Kidney epithelial cell (primary cell): ENCODE measurements around the gene FUBP3. TPM values are rescaled to one million over a fixed set of nuclear protein-coding genes. Genes with fewer than 3 reads are reported as not detected.
A peak's percentile ranks its signal among the peaks of the same experiment; 100 is the strongest.

Experiments
- DNase-seq: peaks from one replicate; pipeline ENCODE4 v3.0.0-alpha.2; 2010; ENCODE audit warnings: low read depth
- H3K27me3 ChIP-seq: 2 replicates; pipeline ENCODE4 v1.6.0; 2011; ENCODE audit warnings: low read length; ENCODE audit not compliant: control insufficient read depth, insufficient read depth
- H3K36me3 ChIP-seq: 2 replicates; pipeline ENCODE4 v1.5.1; 2011; ENCODE audit warnings: low read length; ENCODE audit not compliant: control insufficient read depth, insufficient read depth
- H3K4me3 ChIP-seq: 2 replicates; pipeline ENCODE4 v1.5.1; 2011; ENCODE audit warnings: low read depth, mild to moderate bottlenecking, control low read depth, low read length
- CTCF ChIP-seq: IDR thresholded peaks from 2 replicates; pipeline ENCODE4 v1.5.1; 2011; ENCODE audit warnings: mild to moderate bottlenecking, moderate library complexity, low read length, control low read depth, inconsistent platforms; ENCODE audit not compliant: insufficient read depth, poor library complexity, severe bottlenecking
- total RNA-seq: library from RNA; depleted of rRNA; stranded (reverse); fragments of >200 nt; gene quantifications from 2 replicates; pipeline ENCODE4 v1.2.3, GENCODE V29; 2015

The FUBP3 gene
- total RNA-seq, result 40.5 and 49.5 TPM in 2 replicates

DNA sequence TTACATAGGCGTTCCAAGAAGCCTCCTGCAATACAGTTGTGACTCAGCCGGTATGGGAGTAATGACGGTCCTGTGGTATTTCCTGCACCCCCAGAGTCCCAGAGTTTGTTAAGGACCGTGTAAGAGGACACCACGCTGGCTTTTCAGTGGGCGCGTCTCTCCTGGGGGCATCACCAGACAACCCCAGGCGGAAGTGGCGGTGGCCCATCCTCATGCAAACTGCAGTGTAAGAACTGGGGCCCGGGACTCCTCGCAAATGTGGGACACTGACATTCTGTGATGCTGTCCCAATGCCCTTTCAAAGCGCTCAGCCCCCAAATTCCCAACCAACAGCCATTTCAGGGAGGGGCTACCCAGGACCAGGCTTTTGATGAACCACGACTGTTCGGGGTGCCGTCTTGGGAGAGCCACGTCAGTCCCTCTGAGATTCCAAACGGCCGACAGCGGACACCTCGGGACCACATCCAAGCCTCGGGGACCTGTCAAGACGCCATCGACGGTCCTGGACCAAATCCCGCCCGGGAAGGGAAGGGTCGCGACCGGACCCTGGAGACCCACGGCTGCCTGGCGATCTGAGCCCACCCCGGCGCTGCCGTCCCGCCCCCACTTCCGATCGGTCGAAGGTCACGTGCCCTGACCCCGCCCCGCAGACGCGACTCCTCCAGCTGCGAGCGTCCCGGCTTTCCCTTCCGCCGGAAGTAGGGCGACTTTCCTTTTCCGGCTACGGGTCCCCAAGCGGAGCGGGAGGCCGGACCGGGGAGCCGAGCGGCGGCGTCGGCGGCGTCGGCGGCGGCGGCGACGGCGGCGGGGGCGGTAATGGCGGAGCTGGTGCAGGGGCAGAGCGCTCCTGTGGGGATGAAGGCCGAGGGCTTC lies at the start of gene FUBP3:
TSS of gene FUBP3 (plus strand) at position 713 of the 873 bp plus-strand sequence. CDS start at position 817, 104 bp downstream.
- DNase-seq, result peak; percentile 64
- Histone ChIP-seq H3K27me3 (no peaks in the 10 kb centered on the region), H3K36me3 (no peaks in the 10 kb centered on the region), H3K4me3 (peak within 1 kb of the TSS; percentile 94)
- no peak for TF ChIP-seq CTCF

GRCh38 chr9:130530938-130531337 lies 48.4 kb upstream of the FUBP3 start:
- no peak for DNase-seq
- TF ChIP-seq CTCF, result no peak
- Histone ChIP-seq H3K27me3 (peaks cover 24% of the 10 kb centered on the region), H3K4me3 (no peak overlapping the region), H3K36me3 (no peaks in the 10 kb centered on the region)

DNA sequence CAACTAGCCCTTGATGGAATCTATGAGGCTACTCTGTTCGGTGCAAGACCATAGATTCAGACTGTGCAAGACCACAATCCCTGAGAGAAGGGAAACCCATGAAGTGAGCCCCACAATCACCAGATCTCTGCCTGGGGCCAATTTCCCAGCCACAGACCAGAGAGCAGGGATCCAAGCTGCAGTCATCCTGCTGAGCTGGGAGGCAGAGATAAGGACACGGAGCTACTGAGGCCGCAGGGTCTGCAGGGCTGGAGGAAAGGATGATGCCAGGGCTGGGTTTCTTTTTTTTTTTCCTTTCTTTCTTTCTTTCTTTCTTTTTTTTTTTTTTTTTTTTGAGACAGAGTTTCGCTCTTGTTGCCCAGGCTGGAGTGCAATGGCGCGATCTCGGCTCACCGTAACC lies 47.7 kb upstream of the FUBP3 start:
- peaks cover 25% of the 10 kb centered on the region for H3K27me3 ChIP-seq
- DNase-seq, result no peak
- H3K36me3 ChIP-seq, result no peaks in the 10 kb centered on the region
- TF ChIP-seq CTCF, result no peak
- no peak overlapping the region for H3K4me3 ChIP-seq

- no peak for DNase-seq
- TF ChIP-seq CTCF, result no peak
- no peaks in the 10 kb centered on the region for H3K36me3 ChIP-seq
- peaks cover 30% of the 10 kb centered on the region for H3K27me3 ChIP-seq
- no peak overlapping the region for H3K4me3 ChIP-seq
These were observed 46.8 kb upstream of the FUBP3 start for GRCh38 chr9:130532426-130533080.

DNA sequence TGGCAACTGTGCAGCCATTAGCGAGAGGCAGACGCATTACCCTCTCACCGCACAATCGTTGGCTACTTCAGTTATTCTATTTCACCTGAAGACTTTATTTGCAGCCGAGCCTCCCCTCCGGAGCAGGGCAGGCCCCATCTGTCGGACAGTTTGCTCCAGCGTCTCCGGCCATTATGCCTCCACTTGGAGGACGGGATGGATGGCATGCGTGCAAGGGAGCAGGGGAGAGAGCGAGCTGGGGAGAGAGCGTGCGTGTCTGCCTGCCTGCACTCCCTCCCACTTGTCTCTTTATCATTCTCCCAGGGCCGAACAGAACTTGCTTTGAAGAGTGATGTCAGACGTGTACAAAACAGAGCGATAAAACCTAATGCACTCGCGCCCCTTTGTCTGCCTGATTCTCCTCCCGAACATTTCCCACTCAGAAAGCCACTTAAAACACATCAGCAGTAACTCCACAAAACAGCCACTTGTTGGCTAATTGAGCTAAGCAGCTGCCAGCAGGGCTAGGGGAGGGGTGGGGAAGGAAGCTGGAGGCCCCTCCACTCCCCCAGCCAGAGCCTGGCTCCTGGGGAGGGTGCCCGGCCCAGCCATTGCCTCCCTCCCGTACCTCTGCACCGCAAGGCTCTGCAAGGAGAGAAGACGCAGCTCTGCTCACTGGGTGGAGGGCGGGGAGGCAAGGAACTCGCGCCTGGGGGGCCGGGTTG lies 43.4 kb upstream of the FUBP3 start:
- Histone ChIP-seq H3K36me3 (no peaks in the 10 kb centered on the region), H3K4me3 (peak overlapping the region; percentile 7), H3K27me3 (peaks cover 31% of the 10 kb centered on the region)
- no peak for TF ChIP-seq CTCF
- no peak for DNase-seq
